GM10248 (cell line): ENCODE measurements around the gene RUSF1.
A peak's percentile ranks its signal among the peaks of the same experiment; 100 is the strongest.

ENCODE experiments used
- CTCF ChIA-PET: fragments of 300-600 bp; sonication (Branson Sonifier 250); formaldehyde crosslinking; extraction: SDS; loops from one replicate; lab custom pipeline; 2021; ENCODE audit warnings: antibody characterized with exemption; lab: Yijun Ruan, JAX
- POLR2A ChIA-PET: fragments of 350-650 bp; sonication (Branson Sonifier 250); formaldehyde crosslinking; extraction: SDS; loops from one replicate; lab custom pipeline; 2020; ENCODE audit warnings: antibody characterized with exemption; lab: Yijun Ruan, JAX
- DNase-seq: peaks from one replicate; pipeline ENCODE4 v3.0.0; 2012; ENCODE audit errors: extremely low spot score
- TF ChIP-seq, protein P1 (sequence below): IDR thresholded peaks from 2 replicates; pipeline ENCODE4 v1.5.1; 2012; ENCODE audit warnings: mild to moderate bottlenecking, low read depth; ENCODE audit errors: extremely low read depth, missing control alignments, control extremely low read depth

RUSF1 gene

GRCh38 chr16:31461201-31461920 is 46.8 kb downstream of the RUSF1 start:
- POLR2A ChIA-PET, result no interaction called here
- TF ChIP-seq, protein P1, sequence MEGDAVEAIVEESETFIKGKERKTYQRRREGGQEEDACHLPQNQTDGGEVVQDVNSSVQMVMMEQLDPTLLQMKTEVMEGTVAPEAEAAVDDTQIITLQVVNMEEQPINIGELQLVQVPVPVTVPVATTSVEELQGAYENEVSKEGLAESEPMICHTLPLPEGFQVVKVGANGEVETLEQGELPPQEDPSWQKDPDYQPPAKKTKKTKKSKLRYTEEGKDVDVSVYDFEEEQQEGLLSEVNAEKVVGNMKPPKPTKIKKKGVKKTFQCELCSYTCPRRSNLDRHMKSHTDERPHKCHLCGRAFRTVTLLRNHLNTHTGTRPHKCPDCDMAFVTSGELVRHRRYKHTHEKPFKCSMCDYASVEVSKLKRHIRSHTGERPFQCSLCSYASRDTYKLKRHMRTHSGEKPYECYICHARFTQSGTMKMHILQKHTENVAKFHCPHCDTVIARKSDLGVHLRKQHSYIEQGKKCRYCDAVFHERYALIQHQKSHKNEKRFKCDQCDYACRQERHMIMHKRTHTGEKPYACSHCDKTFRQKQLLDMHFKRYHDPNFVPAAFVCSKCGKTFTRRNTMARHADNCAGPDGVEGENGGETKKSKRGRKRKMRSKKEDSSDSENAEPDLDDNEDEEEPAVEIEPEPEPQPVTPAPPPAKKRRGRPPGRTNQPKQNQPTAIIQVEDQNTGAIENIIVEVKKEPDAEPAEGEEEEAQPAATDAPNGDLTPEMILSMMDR, result no peak
- CTCF ChIA-PET, result interaction anchor here (0.7 to 9.6 kb wide), 28 partner anchors 7 to 416 kb away, joined by 3 to 105 read pairs (median 4); partner anchors contain the start of genes KAT8, RUSF1, SLC5A2 and TGFB1I1
- DNase-seq, result no peak

- TF ChIP-seq, protein P1, result peak; percentile 77
- CTCF ChIA-PET, result interaction anchor here (0.7 to 9.6 kb wide), 31 partner anchors 8 to 416 kb away, joined by 3 to 105 read pairs (median 5); partner anchors contain the start of genes KAT8, RUSF1, SLC5A2 and TGFB1I1
Observed at GRCh38 chr16:31460582-31461002, 47.6 kb downstream of the RUSF1 start.

GRCh38 chr16:31459687-31460581 is 48.3 kb downstream of the RUSF1 start:
- POLR2A ChIA-PET, result interaction anchor here (0.6 to 1.7 kb wide), 2 partner anchors 17 to 280 kb away, joined by 3 to 9 read pairs; partner anchors contain the start of gene FUS
- CTCF ChIA-PET, result interaction anchor here (0.7 to 9.6 kb wide), 31 partner anchors 9 to 506 kb away, joined by 3 to 105 read pairs (median 5); partner anchors contain the start of genes KAT8, RUSF1, SLC5A2 and TGFB1I1
- TF ChIP-seq, protein P1, result no peak
- DNase-seq, result peak; percentile 99

More at GRCh38 chr16:31460582-31461002, 47.6 kb downstream of the RUSF1 start:
- POLR2A ChIA-PET, result interaction anchor here (1.7 kb wide), 1 partner anchor 280 kb away, joined by 9 read pairs; the partner anchor contains the start of gene FUS
- DNase-seq, result peak; percentile 45

- TF ChIP-seq, protein P1, result peak; percentile 78
- peak; percentile 90 for DNase-seq
- ChIA-PET CTCF (interaction anchor here (0.9 to 9.6 kb wide), 25 partner anchors 8 to 516 kb away, joined by 3 to 105 read pairs (median 6); partner anchors contain the start of genes RUSF1, SLC5A2, TGFB1I1 and ZNF267), POLR2A (interaction anchor here (0.6 to 1.7 kb wide), 2 partner anchors 18 to 279 kb away, joined by 3 to 9 read pairs; partner anchors contain the start of gene FUS)
Observed at GRCh38 chr16:31458844-31459686, 49.1 kb downstream of the RUSF1 start, which contains the start of gene ARMC5. Gene ARMC5, plus strand, starts transcription at chr16:31459501. Its CDS starts 24 bp downstream, at chr16:31459525.

DNA sequence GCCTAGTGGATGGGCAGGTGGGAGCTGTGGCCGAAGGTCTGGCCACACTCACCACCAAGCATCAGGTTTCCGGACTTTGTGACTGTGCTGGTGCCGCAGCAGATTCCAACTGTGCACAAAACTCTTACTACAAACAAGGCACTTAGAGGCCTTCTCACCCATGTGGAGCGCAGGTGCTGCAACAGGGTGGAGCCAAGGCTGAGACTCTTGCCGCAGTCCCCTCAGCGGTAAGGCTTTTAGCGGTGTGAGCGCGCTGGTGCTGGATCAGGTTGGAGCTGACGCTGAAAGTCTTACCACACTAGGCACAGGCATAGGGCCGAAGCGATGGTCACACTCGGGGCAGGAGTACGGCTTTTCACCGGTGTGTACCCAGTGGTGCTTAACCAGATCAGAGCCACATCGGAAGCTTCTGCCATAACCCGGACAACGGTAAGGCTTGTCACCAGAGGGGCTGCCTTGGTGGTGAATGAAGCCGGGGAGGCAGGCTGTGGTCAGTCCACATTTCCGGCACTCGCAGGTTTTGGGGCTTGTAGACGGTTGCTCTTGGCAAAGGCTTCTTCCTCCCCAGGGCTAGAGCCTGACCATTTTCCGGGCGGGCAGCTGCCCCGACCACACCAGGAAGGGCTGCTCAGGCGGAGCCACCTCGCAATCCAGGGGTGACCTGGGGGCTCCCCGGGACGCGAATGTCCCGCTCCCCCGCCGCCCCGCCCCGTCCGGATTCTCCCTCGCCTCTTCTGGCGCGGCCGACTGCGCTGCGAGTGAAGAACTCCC is 49.9 kb downstream of the RUSF1 start:
- ChIA-PET POLR2A (no interaction called here), CTCF (interaction anchor here (0.9 to 9.6 kb wide), 17 partner anchors 10 to 515 kb away, joined by 3 to 105 read pairs (median 4); partner anchors contain the start of genes KAT8, SLC5A2 and ZNF843)
- DNase-seq, result peak; percentile 62
- TF ChIP-seq, protein P1, result no peak
